GM18951 (cell line): ENCODE data around the gene GNS.

Experiments used
- POLR2A ChIP-seq: IDR thresholded peaks from 4 replicates; pipeline ENCODE4 v1.6.1; 2011; ENCODE audit warnings: mild to moderate bottlenecking; ENCODE audit not compliant: insufficient read length, insufficient read depth; ENCODE audit errors: extremely low read depth
- in situ Hi-C: fragments of 300-500 bp; cut with MboI; formaldehyde crosslinking; loops from one replicate; pipeline ENCODE4 v1.12.0; 2022; ENCODE audit warnings: low sequenced_read_pairs, mixed read lengths, inconsistent platforms; ENCODE audit not compliant: unreplicated experiment

The GNS gene

GRCh38 chr12:64716371-64716770, 42.8 kb downstream of the GNS start:
- no peak for TF ChIP-seq POLR2A
- in situ Hi-C loops = no loop called here

GRCh38 chr12:64714551-64714968, 44.6 kb downstream of the GNS start:
- TF ChIP-seq POLR2A = no peak
- in situ Hi-C loops = no loop called here

DNA sequence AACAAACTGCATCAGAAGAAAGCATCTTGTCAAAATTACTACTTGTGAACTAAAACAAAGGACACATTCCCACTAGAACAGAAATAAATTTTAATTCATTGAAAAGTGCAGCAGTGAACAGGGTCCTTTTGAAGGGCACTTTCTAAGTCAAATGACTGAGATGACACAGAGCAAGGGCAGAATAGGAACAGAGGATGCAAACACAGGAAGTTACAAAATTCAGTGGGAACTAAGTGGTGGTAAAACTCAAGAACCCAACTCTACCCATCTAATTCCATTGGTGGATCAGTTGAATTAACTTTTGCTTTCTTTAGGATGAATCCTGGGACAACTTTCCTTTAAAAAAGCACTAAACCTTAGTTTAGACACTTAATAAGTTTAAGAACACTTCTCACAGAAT, 45.8 kb downstream of the GNS start:
- in situ Hi-C loops = no loop called here
- no peak for TF ChIP-seq POLR2A

DNA sequence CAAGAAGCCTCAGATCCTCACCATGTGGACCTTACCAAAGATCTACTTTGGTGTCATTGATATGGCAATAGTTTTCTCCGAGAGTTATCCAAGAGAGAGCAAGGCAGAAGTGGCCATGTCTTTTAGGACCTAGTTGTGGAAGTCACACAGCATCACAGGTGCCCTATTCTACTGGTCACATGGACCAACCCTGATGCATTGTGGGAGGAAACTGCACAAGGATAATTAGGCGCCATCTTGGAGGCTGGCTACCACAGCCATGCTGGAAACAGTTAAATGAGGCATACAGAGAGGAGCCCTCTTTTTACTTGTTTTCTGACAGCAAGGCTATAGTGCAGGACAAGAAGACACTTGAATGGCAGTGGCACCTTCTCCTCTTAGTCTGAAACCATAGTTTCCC, 49.8 kb downstream of the GNS start:
- no peak for TF ChIP-seq POLR2A
- in situ Hi-C loops = loop anchor here (10.0 kb wide), 1 partner anchor 155 kb away; no protein-coding TSS in a partner anchor

- in situ Hi-C loops = loop anchor here (10.0 kb wide), 1 partner anchor 153 kb away; no protein-coding TSS in a partner anchor
- no peak for TF ChIP-seq POLR2A
Observed at GRCh38 chr12:64707926-64708325, 51.3 kb downstream of the GNS start.

DNA sequence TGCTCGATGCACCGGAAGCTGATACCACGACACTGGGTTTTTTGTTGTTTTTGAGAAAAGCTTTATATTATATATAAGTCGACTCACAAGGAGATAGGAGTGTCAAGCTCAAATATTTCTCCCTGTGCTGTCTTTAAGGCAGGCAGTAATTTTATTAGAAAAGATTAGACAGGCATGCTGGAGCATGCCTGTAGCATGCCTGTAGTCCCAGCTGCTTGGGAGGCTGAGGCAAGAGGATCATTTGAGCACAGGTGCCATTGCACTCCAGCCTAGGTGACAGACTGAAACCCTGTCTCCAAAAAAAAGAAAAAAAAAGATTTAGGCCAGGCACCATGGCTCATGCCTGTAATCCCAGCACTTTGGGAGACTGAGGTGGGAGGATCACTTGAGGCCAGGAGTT, 51.8 kb downstream of the GNS start:
- in situ Hi-C loops = loop anchor here (10.0 kb wide), 1 partner anchor 153 kb away; no protein-coding TSS in a partner anchor
- no peak for TF ChIP-seq POLR2A

- in situ Hi-C loops = loop anchor here (10.0 kb wide), 1 partner anchor 152 kb away; no protein-coding TSS in a partner anchor
- no peak for TF ChIP-seq POLR2A
Observed at GRCh38 chr12:64706857-64707256, 52.3 kb downstream of the GNS start.

- TF ChIP-seq POLR2A = no peak
- in situ Hi-C loops = loop anchor here (10.0 kb wide), 1 partner anchor 152 kb away; no protein-coding TSS in a partner anchor
Observed at GRCh38 chr12:64706306-64706705, 52.9 kb downstream of the GNS start.

- in situ Hi-C loops = loop anchor here (10.0 kb wide), 1 partner anchor 146 kb away; no protein-coding TSS in a partner anchor
Observed at GRCh38 chr12:64701283-64701682, 57.9 kb downstream of the GNS start.

GRCh38 chr12:64700532-64700931, 58.7 kb downstream of the GNS start:
- no peak for TF ChIP-seq POLR2A
- in situ Hi-C loops = loop anchor here (10.0 kb wide), 1 partner anchor 146 kb away; no protein-coding TSS in a partner anchor

More at GRCh38 chr12:64701283-64701682, 57.9 kb downstream of the GNS start:
- TF ChIP-seq POLR2A = no peak

DNA sequence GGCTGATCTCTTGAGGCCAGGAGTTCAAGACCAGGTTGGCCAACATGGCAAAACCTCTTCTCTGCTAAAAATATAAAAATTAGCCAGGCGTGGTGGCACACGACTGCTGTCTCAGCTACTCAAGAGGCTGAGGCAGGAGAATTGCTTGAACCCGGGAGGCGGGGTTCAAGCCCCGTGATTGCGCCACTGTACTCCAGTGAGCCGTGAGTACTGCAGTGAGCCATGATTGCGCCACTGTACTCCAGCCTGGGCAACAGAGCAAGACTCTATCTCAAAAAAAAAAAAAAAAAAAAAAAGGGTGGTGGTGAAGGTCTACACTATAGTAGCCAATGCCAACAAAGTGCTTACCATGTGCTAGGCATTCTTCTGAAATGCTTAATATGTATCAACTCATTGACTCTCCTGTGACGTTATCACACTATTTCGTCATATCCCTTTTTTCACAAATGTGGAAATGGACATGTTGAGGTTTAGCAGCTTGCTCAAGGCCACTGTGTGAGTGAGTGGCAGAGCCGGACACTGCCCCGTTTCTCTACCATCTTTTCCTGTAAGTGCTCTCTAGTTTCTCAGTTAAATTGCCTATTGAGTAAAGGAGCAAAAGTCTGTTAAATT, 59.6 kb downstream of the GNS start:
- TF ChIP-seq POLR2A = no peak
- in situ Hi-C loops = loop anchor here (10.0 kb wide), 1 partner anchor 145 kb away; no protein-coding TSS in a partner anchor

DNA sequence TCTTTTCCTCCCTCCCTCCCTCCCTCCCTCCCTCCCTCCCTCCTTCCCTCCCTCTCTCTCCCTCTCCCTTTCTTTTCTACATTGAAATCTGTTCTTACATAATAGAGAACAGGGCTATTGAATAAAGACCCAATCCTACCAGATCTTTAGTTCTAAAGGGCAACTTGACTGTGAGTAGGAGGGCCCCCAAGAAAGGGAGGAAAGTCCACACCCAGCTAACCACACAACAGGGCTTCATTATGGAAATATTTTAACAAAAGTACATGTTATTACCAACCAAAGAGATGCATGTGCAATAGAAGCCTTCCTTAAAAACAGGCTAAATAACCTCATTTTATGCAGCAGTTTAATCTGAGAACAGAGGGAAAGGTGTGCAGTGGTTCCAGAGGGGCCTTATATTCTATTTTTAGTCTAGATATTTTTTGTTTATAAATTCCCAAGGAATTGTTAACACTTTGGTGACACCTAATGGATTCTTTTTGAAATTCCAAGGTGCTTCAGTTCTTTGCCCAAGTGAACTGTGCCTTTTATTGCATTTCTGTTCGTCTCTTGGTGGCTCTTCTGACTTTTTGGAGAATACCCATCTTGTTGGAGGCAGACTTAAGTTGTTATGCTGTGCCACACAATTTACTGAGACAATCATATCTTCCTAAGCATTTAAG, 63.0 kb downstream of the GNS start:
- no peak for TF ChIP-seq POLR2A
- in situ Hi-C loops = no loop called here

GRCh38 chr12:64695550-64695949, 63.7 kb downstream of the GNS start:
- in situ Hi-C loops = no loop called here
- TF ChIP-seq POLR2A = no peak
